Large intestine (tissue), 12 donors: ENCODE results near the gene KLHL41. TPM values are rescaled to one million over a fixed set of nuclear protein-coding genes. Genes with fewer than 3 reads are reported as not detected.

Experiments used
- DNase-seq, 2 donors: peaks; one replicate each; pipeline versions ENCODE4 v3.0.0 to v3.0.0-alpha.2; 2013
- H3K27ac ChIP-seq: one replicate; pipeline ENCODE4 v1.5.1; 2013; ENCODE audit warnings: low read length
- H3K27me3 ChIP-seq: 2 replicates; pipeline ENCODE4 v1.6.1; 2013; ENCODE audit warnings: low read length; ENCODE audit not compliant: control insufficient read depth, insufficient read depth
- H3K36me3 ChIP-seq: 2 replicates; pipeline ENCODE4 v1.6.1; 2013; ENCODE audit warnings: low read length; ENCODE audit not compliant: control insufficient read depth, insufficient read depth
- H3K4me1 ChIP-seq: one replicate; pipeline ENCODE4 v1.6.1; 2013; ENCODE audit warnings: low read length; ENCODE audit not compliant: control insufficient read depth, insufficient read depth
- H3K4me3 ChIP-seq: one replicate; pipeline ENCODE4 v1.5.1; 2013; ENCODE audit warnings: low read length
- H3K9me3 ChIP-seq: one replicate; pipeline ENCODE4 v1.6.1; 2013; ENCODE audit warnings: mild to moderate bottlenecking, low read depth, low read length, moderate library complexity; ENCODE audit not compliant: control insufficient read depth
- WGBS: methylation state at CpG from one replicate; pipeline ENCODE4 v1.1.5; 2013; ENCODE audit warnings: low lambda C conversion rate; ENCODE audit not compliant: insufficient coverage; 5-methylcytosine and 5-hydroxymethylcytosine counted together
- long read RNA-seq, 11 donors: transcript quantifications; one replicate each; lab custom pipeline, GENCODE V29; 2026
- polyA plus RNA-seq: library from polyadenylated mRNA; unstranded; fragments of 120-200 nt; gene quantifications from one replicate; pipeline ENCODE4 v1.2.1, GENCODE V29; 2013

KLHL41 gene
- polyA plus RNA-seq = 5.1 TPM
- long read RNA-seq, donor 1, partial matches to known transcripts = 0 of 1 reads
- long read RNA-seq, donor 1, other reads (novel, unspliced or antisense) = 0 of 1 reads
- long read RNA-seq, donor 2 = 0 reads
- long read RNA-seq, donor 3 = 0 reads
- long read RNA-seq, donor 4 = 0 reads
- long read RNA-seq, donor 5 = 0 reads
- long read RNA-seq, donor 6 = 0 reads
- long read RNA-seq, donor 7 = 0 reads
- long read RNA-seq, donor 8, partial matches to known transcripts = 10 of 12 reads
- long read RNA-seq, donor 8, other reads (novel, unspliced or antisense) = 0 of 12 reads
- long read RNA-seq, donor 9 = 0 reads
- long read RNA-seq, donor 10 = 0 reads
- long read RNA-seq, donor 11 = 0 reads

DNA sequence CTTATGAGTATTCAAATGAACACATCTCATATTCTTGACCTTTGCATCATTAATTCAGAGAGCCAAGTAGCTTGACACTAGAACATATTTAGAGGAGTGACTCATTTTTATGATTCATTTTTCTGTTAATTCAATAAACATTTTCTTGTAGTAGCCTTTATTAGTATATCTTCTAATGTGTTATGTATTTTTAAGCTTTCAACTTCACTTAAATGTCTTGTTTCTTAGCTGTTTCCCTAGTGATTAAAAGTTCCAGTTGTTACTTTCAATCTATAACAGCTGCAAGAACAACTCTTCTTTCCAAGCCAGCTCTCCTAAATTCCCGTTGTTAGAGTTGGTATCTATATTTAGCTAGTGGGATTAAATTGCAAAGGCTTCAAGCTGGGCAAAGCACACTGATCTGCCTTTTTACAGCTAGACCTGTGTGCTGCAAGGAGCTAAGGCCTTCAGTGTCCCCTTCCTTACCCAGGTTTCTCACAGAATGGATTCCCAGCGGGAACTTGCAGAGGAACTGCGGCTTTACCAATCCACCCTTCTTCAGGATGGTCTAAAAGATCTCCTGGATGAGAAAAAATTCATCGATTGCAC lies at the start of gene KLHL41:
TSS of gene KLHL41 (plus strand) at position 405 of the 588 bp plus-strand sequence. CDS start at position 482, 77 bp downstream.
- Histone ChIP-seq H3K27ac (no peak within 1 kb of the TSS), H3K4me3 (no peak within 1 kb of the TSS), H3K27me3 (no peaks in the 10 kb centered on the region)

DNA sequence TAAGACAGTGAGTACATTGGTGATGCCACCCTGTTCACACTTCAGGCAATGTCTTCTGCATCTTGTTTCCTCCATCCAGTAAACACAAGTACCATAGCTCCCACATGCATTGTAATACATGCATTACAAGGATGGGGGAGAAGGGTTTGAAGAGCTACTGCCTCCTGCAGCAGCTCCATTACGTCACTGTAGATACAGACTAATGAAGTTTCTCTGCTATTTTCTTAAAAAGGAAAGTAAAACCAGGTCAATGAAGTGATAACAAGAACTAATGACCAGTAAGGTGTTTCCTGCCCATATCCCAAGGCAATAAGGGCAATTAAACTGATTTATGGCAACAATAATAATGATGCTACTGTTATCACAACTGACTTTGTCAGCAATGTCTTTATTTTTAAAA lies 48.4 kb upstream of the KLHL41 start:
- peak in 1 of 2 donors; percentile 69 for DNase-seq
- no peaks in the 10 kb centered on the region for H3K9me3 ChIP-seq
- H3K27ac ChIP-seq = no peak overlapping the region
- H3K4me3 ChIP-seq = no peak overlapping the region
- H3K36me3 ChIP-seq = no peaks in the 10 kb centered on the region
- no peaks in the 10 kb centered on the region for H3K4me1 ChIP-seq
- WGBS = 0% methylated on average over 1 of the region's 1 CpG
- peaks cover 2% of the 10 kb centered on the region for H3K27me3 ChIP-seq

More for the DNA sequence above, at the start of gene KLHL41:
- Histone ChIP-seq H3K36me3 (no peaks in the 10 kb centered on the region), H3K4me1 (peaks cover 2% of the 10 kb centered on the region), H3K9me3 (peaks cover 12% of the 10 kb centered on the region)
- DNase-seq = no peak
- no CpG with 5 or more reads among the region's 4 CpGs for WGBS

DNA sequence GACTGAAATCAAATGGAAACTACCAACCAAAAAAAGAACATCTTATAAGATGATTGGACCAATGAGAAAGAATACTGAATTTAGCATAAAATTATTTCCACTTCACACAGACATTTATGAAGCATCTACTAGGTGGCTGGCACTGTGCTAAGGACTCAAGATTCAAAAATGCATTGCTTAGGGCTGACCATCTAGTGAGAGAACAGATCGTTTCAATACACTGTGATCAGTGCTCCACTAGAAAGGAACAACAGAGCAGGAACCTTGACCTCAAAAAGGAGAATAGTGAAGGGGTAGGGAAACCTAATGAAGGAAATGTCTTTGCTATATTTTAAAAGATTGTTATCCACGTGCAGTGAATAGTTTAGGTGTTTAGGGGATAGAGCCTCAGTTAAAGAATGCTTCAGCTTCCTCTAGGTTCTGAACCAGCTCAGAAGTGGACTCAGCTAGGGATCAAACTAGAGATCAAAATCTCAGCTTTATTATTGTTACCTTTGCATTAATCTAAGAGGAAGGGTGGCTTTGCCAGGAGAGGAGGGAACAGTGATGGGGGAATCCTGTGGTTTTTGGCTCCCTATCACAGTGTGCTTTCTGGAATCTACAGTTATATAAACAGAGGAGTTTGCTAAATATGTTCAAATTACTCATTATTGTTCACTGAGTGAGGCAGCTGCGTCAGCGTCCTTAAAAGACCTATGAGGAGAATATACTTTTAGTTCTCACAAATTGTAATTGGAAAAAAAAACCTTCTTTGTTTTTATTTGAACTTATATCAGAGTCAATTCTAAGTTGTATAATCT lies 46.4 kb upstream of the KLHL41 start:
- peaks cover 2% of the 10 kb centered on the region for H3K27me3 ChIP-seq
- H3K27ac ChIP-seq = no peak overlapping the region
- no peaks in the 10 kb centered on the region for H3K36me3 ChIP-seq
- no peak overlapping the region for H3K4me3 ChIP-seq
- no peaks in the 10 kb centered on the region for H3K4me1 ChIP-seq
- DNase-seq = no peak
- no peaks in the 10 kb centered on the region for H3K9me3 ChIP-seq
- WGBS = 60% methylated on average over 1 of the region's 4 CpGs

DNA sequence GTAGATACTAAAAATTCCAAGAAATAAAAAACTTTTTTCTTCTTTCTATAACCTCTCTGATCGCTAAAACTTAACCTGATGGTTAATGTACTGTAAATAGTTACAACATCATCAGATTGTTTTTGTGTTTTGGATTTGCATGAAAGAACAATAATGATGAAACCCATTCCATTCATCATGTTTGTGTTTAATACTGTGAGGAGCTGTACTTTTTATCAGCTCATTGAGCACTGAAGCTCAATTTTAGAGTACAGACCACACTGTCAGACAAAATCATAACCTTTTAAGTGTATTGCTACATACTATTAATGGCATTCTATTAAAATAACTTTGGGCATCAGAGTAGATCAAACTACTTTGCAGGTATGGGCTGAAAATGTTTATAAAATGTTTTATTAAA lies 45.0 kb upstream of the KLHL41 start:
- Histone ChIP-seq H3K9me3 (no peaks in the 10 kb centered on the region), H3K27ac (no peak overlapping the region), H3K4me3 (no peak overlapping the region), H3K36me3 (no peaks in the 10 kb centered on the region), H3K27me3 (peaks cover 2% of the 10 kb centered on the region), H3K4me1 (no peaks in the 10 kb centered on the region)
- no CpG with 5 or more reads among the region's 1 CpG for WGBS
- DNase-seq = no peak

DNA sequence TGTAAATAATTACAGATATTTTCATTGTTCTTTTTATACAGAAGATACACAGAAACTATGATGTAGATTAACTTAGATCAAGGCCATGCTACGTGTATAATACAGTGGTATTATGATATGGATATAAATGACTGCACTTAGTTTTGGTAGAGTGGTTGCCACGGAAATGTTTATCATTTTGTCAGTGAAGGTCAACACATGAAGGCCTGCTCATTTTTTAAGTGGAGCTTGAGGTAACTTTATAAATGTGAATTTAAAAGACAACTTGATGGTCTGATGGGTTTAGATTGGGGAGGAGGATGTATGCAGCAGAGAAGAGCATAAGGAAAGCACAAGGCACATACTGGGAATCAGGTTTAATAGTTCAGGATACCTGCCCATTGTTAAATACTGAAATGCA lies 44.6 kb upstream of the KLHL41 start:
- no peak overlapping the region for H3K27ac ChIP-seq
- H3K36me3 ChIP-seq = no peaks in the 10 kb centered on the region
- no peaks in the 10 kb centered on the region for H3K9me3 ChIP-seq
- no peak for DNase-seq
- peaks cover 2% of the 10 kb centered on the region for H3K27me3 ChIP-seq
- H3K4me3 ChIP-seq = no peak overlapping the region
- WGBS = no CpG with 5 or more reads among the region's 2 CpGs
- no peaks in the 10 kb centered on the region for H3K4me1 ChIP-seq

DNA sequence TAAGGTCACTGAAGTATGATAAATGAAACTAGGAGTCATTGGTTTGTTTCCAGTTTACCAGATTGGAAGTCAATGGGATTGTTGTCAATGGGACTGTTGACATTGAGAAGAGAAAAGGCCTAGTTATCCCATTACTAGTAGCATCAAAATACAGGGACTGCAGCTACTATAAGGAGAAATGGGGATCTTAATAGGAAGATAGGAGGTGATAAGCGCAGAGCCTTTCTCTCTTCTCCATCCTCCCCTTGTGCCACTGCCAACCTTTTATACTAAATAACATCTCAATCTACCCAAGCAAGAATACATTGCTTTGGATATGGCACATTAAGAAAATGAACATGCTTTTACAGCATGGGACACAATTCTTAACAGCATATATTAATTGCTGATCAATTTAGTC lies 40.7 kb upstream of the KLHL41 start:
- DNase-seq = no peak
- H3K36me3 ChIP-seq = no peaks in the 10 kb centered on the region
- H3K9me3 ChIP-seq = no peaks in the 10 kb centered on the region
- no peaks in the 10 kb centered on the region for H3K27me3 ChIP-seq
- H3K4me1 ChIP-seq = no peaks in the 10 kb centered on the region
- H3K4me3 ChIP-seq = no peak overlapping the region
- WGBS = no CpG with 5 or more reads among the region's 1 CpG
- H3K27ac ChIP-seq = no peak overlapping the region

DNA sequence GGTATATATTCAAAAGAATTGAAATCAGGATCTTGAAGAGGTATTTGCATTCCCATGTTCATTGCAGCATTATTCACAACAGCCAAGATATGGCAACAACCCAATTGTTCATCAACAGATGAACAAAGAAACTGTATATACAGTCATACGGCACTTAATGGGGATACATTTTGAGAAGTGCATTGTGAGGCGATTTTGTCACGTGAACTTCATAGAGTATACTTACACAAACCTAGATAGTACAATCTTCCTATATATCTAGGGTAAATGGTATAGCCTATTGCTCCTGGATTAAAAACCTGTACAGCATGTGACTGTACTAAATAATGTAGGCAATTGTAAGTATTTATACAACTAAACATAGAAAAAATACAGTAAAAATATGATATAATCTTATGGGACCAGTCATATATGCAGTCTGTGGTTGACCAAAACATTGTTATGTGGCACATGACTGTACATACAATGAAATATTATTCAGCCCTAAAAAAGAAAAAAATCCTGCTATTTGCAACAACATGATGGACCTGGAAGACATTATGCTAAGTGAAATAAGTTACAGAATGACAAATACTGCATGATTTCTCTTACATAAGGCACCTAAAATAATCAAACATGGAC lies 39.4 kb upstream of the KLHL41 start:
- Histone ChIP-seq H3K4me1 (no peaks in the 10 kb centered on the region), H3K27me3 (no peaks in the 10 kb centered on the region), H3K27ac (no peak overlapping the region), H3K36me3 (no peaks in the 10 kb centered on the region), H3K9me3 (no peaks in the 10 kb centered on the region), H3K4me3 (no peak overlapping the region)
- DNase-seq = no peak
- no CpG with 5 or more reads among the region's 3 CpGs for WGBS

DNA sequence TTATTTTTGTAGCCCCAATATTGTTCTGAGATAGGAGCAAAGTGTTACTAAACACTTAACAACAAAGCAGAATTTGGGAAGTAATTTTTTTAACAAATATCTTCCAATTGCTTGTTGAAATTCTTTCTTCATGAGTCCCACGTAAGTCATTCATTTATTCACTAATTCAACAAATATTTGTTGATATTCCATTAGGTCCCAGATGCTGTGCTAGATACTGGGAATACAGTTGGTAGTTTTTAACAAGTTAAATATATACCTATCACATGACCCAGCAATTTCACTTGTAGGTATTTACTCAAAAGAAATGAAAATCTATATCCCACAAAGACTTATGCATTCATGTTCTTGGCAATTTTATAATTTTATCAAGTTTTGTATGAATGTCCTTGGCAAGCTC lies 37.3 kb upstream of the KLHL41 start:
- WGBS = 100% methylated on average over 1 of the region's 1 CpG
- Histone ChIP-seq H3K9me3 (no peaks in the 10 kb centered on the region), H3K4me1 (no peaks in the 10 kb centered on the region), H3K27ac (no peak overlapping the region), H3K36me3 (no peaks in the 10 kb centered on the region), H3K4me3 (no peak overlapping the region), H3K27me3 (no peaks in the 10 kb centered on the region)
- no peak for DNase-seq

DNA sequence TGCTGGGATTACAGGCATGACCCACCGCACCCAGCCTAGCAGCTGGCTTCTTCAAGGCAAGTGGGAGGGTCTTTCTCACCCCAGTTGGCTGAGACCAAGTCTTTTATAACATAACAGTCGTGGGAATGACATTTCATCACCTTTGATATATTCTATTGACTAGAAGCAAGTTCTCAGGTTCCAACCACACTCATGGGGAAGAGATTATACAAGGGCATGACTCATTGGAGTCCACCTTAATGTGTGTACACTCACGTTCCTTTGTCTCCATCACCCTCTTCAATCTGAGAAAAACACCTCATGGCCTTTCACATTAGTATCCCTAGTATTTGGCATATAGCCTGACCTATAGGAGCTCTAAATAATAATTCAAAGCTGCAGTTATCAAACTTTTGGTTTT lies 33.0 kb upstream of the KLHL41 start:
- Histone ChIP-seq H3K36me3 (no peaks in the 10 kb centered on the region), H3K4me1 (no peaks in the 10 kb centered on the region), H3K9me3 (no peaks in the 10 kb centered on the region), H3K27me3 (no peaks in the 10 kb centered on the region), H3K4me3 (no peak overlapping the region), H3K27ac (no peak overlapping the region)
- WGBS = 100% methylated on average over 1 of the region's 3 CpGs
- no peak for DNase-seq

DNA sequence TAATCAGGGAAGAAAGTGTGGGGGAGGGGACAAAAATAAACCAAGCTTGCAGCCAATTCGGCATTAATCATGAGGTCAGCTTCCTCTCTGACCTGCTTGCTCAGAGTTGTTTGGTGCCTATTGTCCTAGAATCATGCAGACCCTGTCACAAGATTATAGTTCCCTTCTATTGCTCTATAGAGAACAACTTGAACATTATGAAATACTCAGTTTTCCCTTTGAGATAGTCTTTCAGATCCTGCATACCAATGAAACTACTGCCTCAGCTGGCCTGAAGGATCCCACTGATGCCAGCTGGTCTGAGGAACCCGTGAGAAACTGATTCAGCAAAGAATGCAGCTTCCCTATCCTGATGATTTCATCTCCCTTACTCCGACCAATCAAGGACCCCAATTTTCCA lies 31.2 kb upstream of the KLHL41 start:
- H3K27ac ChIP-seq = no peak overlapping the region

More for the DNA sequence above, 31.2 kb upstream of the KLHL41 start:
- no peak for DNase-seq
- Histone ChIP-seq H3K9me3 (no peaks in the 10 kb centered on the region), H3K27me3 (no peaks in the 10 kb centered on the region), H3K36me3 (peaks cover 6% of the 10 kb centered on the region), H3K4me1 (no peaks in the 10 kb centered on the region), H3K4me3 (no peak overlapping the region)
- no CpG with 5 or more reads among the region's 3 CpGs for WGBS
